ENCODE data around the gene BPIFB4. TPM values are rescaled to one million over a fixed set of nuclear protein-coding genes. Genes with fewer than 3 reads are reported as not detected.
"Not testable (repeated sequence)": the region's sequence is repeated elsewhere in the genome, so short reads cannot be mapped to it uniquely, and the experiment has no call there.

BPIFB4 gene
- total RNA-seq (2014; rRNA removed; shearing (Covaris generic)) = not detected in 2 replicates

GRCh38 chr20:33079259-33079658, at the start of gene BPIFB4:
Gene BPIFB4, plus strand, starts transcription at chr20:33079643. Its CDS starts 1,884 bp downstream, at chr20:33081527.
- peak; percentile 76 for DNase-seq (ENCODE audit: low read depth)

- DNase-seq (ENCODE audit: low read depth) = no peak
Measured at GRCh38 chr20:33030076-33030475, 49.4 kb upstream of the BPIFB4 start.

DNA sequence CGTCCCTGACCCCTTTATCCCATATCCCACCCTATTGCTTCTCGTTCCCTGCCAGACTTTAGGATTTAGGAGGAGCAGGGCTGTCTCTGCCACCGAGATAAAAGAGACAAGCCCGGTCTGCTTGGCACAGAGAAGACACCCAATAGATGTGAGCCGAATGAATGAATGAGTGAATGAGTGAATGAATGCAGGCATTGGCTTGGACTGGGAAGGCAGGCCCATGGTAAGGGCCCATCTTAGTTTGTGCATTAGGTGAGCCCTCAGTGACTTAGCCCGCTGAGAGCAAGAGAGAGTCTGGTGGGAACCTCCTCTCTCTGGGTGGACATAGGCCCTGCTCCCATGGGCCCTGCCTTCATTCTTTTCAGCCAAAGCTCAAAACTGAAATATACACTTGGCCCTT, 48.9 kb upstream of the BPIFB4 start:
- DNase-seq (ENCODE audit: low read depth) = no peak

- no peak for DNase-seq (ENCODE audit: low read depth)
Measured at GRCh38 chr20:33031531-33031930, 47.9 kb upstream of the BPIFB4 start, which contains the start of gene BPIFB6. Gene BPIFB6, plus strand, starts transcription at chr20:33031648. Its CDS starts 0 bp downstream, at chr20:33031648.

- DNase-seq (ENCODE audit: low read depth) = no peak
Measured at GRCh38 chr20:33032555-33032954, 46.9 kb upstream of the BPIFB4 start.

DNA sequence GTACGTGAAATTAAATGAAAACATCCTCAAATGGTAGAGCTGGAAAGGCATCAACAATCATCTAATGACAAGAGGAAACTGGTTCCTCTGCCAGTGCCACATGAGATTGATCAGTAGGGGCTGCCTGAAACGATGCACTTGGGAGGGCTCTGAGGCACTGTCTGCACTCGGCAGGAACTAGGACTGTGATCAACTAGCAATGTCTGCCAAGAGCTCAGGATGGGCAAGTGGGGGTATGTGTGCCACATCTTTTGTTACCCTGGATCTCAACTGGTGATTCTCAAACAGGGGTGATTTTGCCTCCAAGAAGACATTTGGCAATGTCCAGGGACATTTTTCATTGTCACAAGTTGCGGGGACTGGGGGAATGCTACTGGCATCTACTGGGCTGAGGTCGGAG, 46.1 kb upstream of the BPIFB4 start:
- DNase-seq (ENCODE audit: low read depth) = no peak

GRCh38 chr20:33034115-33034514, 45.3 kb upstream of the BPIFB4 start:
- DNase-seq (ENCODE audit: low read depth) = no peak

DNA sequence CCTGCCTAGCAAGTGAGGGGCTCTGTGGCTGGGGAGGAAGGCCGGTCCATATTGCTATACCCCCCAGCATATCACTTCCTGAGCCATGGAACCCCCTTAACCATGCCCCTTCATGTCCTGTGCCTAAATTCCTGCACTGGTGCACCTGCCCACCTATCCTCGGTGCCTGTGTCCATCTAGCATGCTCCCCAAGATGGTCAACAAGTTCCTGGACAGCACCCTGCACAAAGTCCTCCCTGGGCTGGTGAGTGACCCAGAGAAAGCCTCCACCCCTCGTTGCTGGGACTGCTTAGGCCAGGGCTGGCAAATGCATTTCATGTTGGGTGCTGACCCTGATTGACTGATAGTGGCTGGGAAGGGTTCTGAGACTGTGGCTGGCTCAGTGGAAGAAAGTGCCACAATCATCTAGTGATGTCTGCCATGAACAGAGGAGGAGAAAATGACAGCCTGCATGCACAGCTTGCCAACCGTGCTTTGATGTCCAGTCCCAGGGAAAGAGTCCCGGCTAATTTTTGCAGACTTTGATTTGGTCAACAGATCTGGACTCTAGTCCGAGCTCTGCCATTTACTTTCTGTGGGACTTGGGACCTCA, 44.4 kb upstream of the BPIFB4 start:
- no peak for DNase-seq (ENCODE audit: low read depth)

GRCh38 chr20:33037456-33037855, 42.0 kb upstream of the BPIFB4 start:
- DNase-seq (ENCODE audit: low read depth) = no peak

GRCh38 chr20:33038243-33038642, 41.2 kb upstream of the BPIFB4 start:
- DNase-seq (ENCODE audit: low read depth) = no peak

DNA sequence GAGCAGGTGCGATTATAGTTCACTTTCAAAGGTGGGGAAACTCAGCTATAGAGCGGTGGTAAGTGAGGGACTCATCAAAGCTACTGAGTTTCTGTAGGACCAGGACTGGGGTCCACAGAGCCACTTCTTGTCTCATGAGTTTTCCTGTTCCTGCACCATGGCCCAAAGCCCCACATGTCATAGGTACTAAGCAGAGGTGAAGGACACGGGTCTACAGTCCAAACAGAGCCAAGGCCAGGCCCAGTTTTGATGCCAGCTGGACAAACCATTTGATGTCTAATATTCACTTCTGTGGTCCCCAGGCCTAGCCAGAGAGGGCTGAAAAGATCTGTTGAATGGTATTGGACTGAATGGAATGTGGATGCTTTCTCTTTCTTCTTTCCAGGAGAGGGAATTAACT, 37.0 kb upstream of the BPIFB4 start:
- no peak for DNase-seq (ENCODE audit: low read depth)

GRCh38 chr20:33042983-33043730, 36.3 kb upstream of the BPIFB4 start:
- DNase-seq (ENCODE audit: low read depth) = no peak

- no peak for DNase-seq (ENCODE audit: low read depth)
Measured at GRCh38 chr20:33043731-33044181, 35.7 kb upstream of the BPIFB4 start.

GRCh38 chr20:33045129-33045721, 34.2 kb upstream of the BPIFB4 start:
- DNase-seq (ENCODE audit: low read depth) = not testable (repeated sequence)

DNA sequence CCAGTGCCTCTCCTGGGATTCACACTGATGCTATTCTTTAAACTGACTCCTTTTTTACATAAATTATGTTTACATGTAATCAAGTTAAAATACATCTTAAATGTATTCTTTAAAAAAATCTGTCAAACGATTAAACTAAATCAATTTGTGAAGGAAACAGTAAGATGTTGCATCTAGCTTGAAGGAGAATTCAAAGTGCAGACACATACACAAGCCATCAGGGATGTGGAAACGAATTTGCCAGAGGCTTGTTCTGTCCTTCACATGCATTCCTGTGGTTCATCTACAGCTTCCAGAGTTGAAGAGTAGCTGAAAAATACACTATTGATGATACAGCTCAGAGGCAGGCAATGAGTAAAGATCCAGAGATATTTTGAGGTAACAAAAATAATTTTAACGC, 33.0 kb upstream of the BPIFB4 start:
- no peak for DNase-seq (ENCODE audit: low read depth)

DNA sequence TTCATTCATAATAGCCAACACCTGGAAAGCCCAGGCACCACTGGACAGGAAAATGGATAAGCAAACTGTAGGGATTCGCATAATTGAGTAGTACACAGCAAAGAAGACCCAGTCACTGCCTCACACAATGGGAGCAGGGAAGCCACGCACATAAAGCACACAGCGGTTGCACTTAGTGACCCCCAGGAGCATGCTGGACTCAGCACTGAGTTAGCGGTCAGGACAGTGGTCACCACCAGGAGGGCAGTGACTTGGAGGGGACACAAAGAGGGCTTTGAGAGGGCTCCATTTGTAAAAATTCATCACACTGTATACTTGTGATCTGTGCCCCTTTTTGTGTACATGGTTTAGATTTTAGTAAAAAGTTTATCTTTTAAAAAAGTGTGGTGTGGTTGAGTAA, 28.1 kb upstream of the BPIFB4 start:
- DNase-seq (ENCODE audit: low read depth) = no peak

GRCh38 chr20:33053291-33054106, 25.9 kb upstream of the BPIFB4 start, which contains the start of gene BPIFB3:
Gene BPIFB3, plus strand, starts transcription at chr20:33053903. Its CDS starts 1,533 bp downstream, at chr20:33055436.
- no peak for DNase-seq (ENCODE audit: low read depth)

DNA sequence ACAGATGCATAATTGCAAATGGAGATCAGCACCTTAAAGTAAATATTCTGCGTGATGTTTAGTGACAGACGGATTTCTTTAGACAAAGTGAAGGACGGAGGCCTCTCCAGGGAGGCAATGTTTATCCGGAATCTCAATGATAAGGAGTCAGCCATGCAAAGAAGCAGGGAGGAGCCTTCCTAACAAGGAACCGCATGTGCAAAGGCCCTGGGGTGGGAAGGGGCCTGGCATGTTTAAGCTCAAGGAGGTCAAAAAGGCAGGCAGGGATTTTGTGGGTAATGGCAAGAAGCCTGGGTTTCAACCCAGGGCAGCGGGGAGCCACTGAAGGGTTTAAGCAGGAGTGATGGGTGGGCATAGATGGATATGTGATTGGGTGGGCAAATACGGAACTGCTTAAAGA, 25.1 kb upstream of the BPIFB4 start:
- no peak for DNase-seq (ENCODE audit: low read depth)

DNA sequence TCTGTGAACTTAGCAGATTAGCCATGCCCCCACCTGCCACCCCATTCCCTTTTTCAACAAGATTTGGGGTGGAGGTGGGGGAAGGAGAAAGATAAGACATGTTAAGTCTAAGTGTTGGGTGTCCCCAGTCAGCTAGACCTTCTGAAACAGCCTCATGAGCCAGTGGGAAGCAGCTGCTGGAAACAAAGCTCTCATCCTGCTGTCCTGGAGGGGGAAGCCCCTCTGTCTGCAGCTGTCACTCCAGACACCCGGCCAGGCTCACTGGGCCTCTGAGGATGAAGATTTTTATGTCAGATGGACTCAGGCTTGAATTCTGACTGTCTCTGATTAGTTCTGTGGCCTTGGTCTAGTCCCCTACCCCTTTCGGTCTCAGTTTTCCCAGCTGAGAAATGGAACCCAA, 24.7 kb upstream of the BPIFB4 start:
- DNase-seq (ENCODE audit: low read depth) = no peak

- DNase-seq (ENCODE audit: low read depth) = no peak
Measured at GRCh38 chr20:33059136-33059535, 20.3 kb upstream of the BPIFB4 start.

DNA sequence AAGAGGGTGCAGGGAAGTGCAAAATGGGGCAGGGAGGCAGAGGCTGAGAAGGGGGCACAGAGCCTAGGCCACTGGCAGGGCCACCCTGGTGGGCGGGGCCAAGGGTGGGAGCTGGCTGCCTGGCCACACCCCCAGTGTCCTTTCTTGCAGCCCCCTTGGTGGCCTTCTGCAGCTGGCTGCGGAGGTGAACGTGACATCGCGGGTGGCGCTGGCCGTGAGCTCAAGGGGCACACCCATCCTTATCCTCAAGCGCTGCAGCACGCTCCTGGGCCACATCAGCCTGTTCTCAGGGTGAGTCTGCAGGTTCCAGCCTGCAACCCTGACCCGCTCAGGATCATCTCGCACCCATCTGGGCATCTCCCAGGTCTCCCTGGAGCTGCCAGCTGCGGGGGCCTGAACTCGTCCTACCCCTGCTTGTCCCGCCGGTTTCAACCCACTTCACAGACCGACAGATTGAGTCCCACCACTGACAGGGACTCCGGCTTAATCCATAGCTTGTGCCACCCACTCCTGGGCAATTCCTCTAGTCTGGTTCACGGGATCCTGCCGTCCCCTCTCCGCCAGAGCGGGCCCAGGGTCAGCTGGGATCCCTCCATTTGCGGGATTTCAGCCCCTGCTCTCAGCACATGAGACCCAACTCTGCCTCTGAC, 19.6 kb upstream of the BPIFB4 start:
- DNase-seq (ENCODE audit: low read depth) = no peak

All from Daoy (cell line).